Kidney (tissue), 14 donors: ENCODE measurements around the gene VPS8. TPM values are rescaled to one million over a fixed set of nuclear protein-coding genes. Genes with fewer than 3 reads are reported as not detected.

ENCODE experiments used
- DNase-seq, 5 donors: peaks; one replicate each; pipeline ENCODE4 v3.0.0-alpha.2; 2013 to 2020
- FAIRE-seq: peaks from 2 replicates; lab custom pipeline; 2012; peaks lifted over from hg19 to GRCh38; lab: Jason Lieb, UNC
- H3K27ac ChIP-seq, 2 donors: one replicate each; pipeline ENCODE4 v1.7.0; 2013; ENCODE audit warnings: low read depth in 2 of 2, low read length in 2 of 2, inconsistent platforms in 1 of 2
- H3K27me3 ChIP-seq: one replicate; pipeline ENCODE4 v1.7.1; 2013; ENCODE audit warnings: low read length, inconsistent platforms; ENCODE audit not compliant: control insufficient read depth, insufficient read depth
- H3K36me3 ChIP-seq, 3 donors: one replicate each; pipeline versions ENCODE4 v1.7.0 to v1.7.1; 2013; ENCODE audit warnings: low read length in 3 of 3, control low read depth in 1 of 3, inconsistent platforms in 1 of 3; ENCODE audit not compliant: insufficient read depth in 3 of 3, control insufficient read depth in 2 of 3
- H3K4me1 ChIP-seq, 3 donors: one replicate each; pipeline versions ENCODE4 v1.7.0 to v1.7.1; 2013; ENCODE audit warnings: low read length in 3 of 3, inconsistent platforms in 1 of 3, low read depth in 1 of 3; ENCODE audit not compliant: control insufficient read depth in 2 of 3, insufficient read depth in 2 of 3
- H3K4me3 ChIP-seq, 3 donors: one replicate each; pipeline versions ENCODE4 v1.7.0 to v1.8.1; 2013; ENCODE audit warnings: low read length in 3 of 3, control low read depth in 1 of 3, inconsistent platforms in 1 of 3
- H3K9ac ChIP-seq, 3 donors: one replicate each; pipeline versions ENCODE4 v1.7.0 to v1.7.1; 2013; ENCODE audit warnings: low read length in 3 of 3, control low read depth in 1 of 3, inconsistent platforms in 1 of 3
- H3K9me3 ChIP-seq, 3 donors: one replicate each; pipeline versions ENCODE4 v1.7.0 to v1.7.1; 2013; ENCODE audit warnings: low read length in 3 of 3, control low read depth in 1 of 3, inconsistent platforms in 1 of 3; ENCODE audit not compliant: control insufficient read depth in 2 of 3, insufficient read depth in 1 of 3
- intact Hi-C: fragments of 100-400 bp; cut with DNase I; formaldehyde crosslinking; loops from one replicate; pipeline ENCODE4 v1.11.1; 2022
- polyA plus RNA-seq: library from polyadenylated mRNA; stranded (reverse); fragments of 350-450 nt; fragmentation: Illumina TruSeq; extraction: RNeasy Lipid Tissue Mini Kit (QIAGEN cat#74804); gene quantifications from one replicate; pipeline ENCODE4 v1.2.3, GENCODE V29; 2014; ENCODE audit warnings: low read depth, low replicate concordance; ENCODE audit not compliant: insufficient read depth
- total RNA-seq: library from RNA; stranded (reverse); fragmentation: NEBNext Ultra II Directional; extraction: Animal tissue kit (Norgen Biotek cat#: 25700); gene quantifications from one replicate; pipeline ENCODE4 v1.2.1, GENCODE V29; 2021
- TF ChIP-seq, protein P1 (sequence below): IDR thresholded peaks from 3 replicates; pipeline ENCODE4 v1.5.1; 2012; ENCODE audit warnings: mild to moderate bottlenecking, moderate library complexity, borderline replicate concordance; ENCODE audit not compliant: insufficient read depth; ENCODE audit errors: extremely low read depth
- donor health status: control.
- donor health status: control.
- donor health status: control.
- donor health status: control.
- donor health status: control.
- donor health status: DM: yes; HTN: yes; CAD: no.
- donor health status: Normal renal cell carcinoma (clear cell type).

VPS8 gene
- total and polyA plus RNA-seq, 2 donors from 2014 or later: 10.8 to 55.0 TPM

- Histone ChIP-seq H3K36me3 (no peaks in the 10 kb centered on the region), H3K27ac (peak overlapping the region in 1 of 2 donors; percentile 62), H3K27me3 (no peaks in the 10 kb centered on the region), H3K9me3 (no peaks in the 10 kb centered on the region), H3K9ac (peak overlapping the region; percentile 77 to 81 (median 78)), H3K4me1 (peaks cover 0 to 7% (median 7%) of the 10 kb centered on the region in 3 donors), H3K4me3 (peak overlapping the region; percentile 92 to 98 (median 97))
- TF ChIP-seq, protein P1, sequence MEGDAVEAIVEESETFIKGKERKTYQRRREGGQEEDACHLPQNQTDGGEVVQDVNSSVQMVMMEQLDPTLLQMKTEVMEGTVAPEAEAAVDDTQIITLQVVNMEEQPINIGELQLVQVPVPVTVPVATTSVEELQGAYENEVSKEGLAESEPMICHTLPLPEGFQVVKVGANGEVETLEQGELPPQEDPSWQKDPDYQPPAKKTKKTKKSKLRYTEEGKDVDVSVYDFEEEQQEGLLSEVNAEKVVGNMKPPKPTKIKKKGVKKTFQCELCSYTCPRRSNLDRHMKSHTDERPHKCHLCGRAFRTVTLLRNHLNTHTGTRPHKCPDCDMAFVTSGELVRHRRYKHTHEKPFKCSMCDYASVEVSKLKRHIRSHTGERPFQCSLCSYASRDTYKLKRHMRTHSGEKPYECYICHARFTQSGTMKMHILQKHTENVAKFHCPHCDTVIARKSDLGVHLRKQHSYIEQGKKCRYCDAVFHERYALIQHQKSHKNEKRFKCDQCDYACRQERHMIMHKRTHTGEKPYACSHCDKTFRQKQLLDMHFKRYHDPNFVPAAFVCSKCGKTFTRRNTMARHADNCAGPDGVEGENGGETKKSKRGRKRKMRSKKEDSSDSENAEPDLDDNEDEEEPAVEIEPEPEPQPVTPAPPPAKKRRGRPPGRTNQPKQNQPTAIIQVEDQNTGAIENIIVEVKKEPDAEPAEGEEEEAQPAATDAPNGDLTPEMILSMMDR: no peak
- intact Hi-C loops: no loop called here
- FAIRE-seq (no peak), DNase-seq (peak in 2 of 5 donors; percentile 65 to 75)
These were observed 686 bp downstream of the VPS8 start for GRCh38 chr3:184812662-184813042.

DNA sequence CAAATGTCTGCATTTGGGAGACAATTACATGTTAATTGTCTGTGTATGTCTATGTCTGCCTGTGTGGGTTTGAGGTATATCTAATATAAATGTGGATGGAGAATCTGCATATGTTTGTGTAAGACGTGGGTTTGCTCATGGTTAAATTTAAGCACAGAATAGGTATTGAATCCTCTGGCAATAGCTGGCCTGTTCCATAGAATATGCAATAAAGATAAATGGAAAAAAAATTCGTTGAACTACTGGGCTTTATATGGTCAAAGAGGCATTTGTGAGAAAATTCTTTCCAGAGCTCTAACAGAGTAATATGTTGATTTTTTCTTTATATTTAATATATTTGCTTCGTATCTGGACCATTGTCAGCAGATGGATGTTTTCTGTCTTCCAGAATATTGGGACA lies 1.4 kb downstream of the VPS8 start:
- no peak overlapping the region for H3K9ac ChIP-seq
- peaks cover 0 to 7% (median 7%) of the 10 kb centered on the region in 3 donors for H3K4me1 ChIP-seq
- intact Hi-C loops: no loop called here
- no peak overlapping the region for H3K27ac ChIP-seq
- H3K9me3 ChIP-seq: no peaks in the 10 kb centered on the region
- TF ChIP-seq, protein P1: no peak
- H3K4me3 ChIP-seq: peak overlapping the region in 2 of 3 donors; percentile 97 to 98
- FAIRE-seq (no peak), DNase-seq (no peak)
- H3K36me3 ChIP-seq: no peaks in the 10 kb centered on the region
- H3K27me3 ChIP-seq: no peaks in the 10 kb centered on the region

- intact Hi-C loops: no loop called here
- no peak overlapping the region for H3K9ac ChIP-seq
- H3K9me3 ChIP-seq: no peaks in the 10 kb centered on the region
- no peak overlapping the region for H3K4me3 ChIP-seq
- DNase-seq: no peak
- H3K36me3 ChIP-seq: no peaks in the 10 kb centered on the region
- no peak overlapping the region for H3K27ac ChIP-seq
- no peaks in the 10 kb centered on the region for H3K27me3 ChIP-seq
- TF ChIP-seq, protein P1: no peak
- FAIRE-seq: no peak
- H3K4me1 ChIP-seq: peaks cover 0 to 7% (median 7%) of the 10 kb centered on the region in 3 donors
These were observed 2.2 kb downstream of the VPS8 start for GRCh38 chr3:184814214-184814613.
